HEK293 (cell line): ENCODE results near the gene CAND1.

ENCODE experiments used
- CTCF ChIA-PET: fragments of 350-600 bp; formaldehyde crosslinking; extraction: SDS; loops from one replicate; lab custom pipeline; 2021; ENCODE audit warnings: antibody characterized with exemption; lab: Yijun Ruan, JAX
- POLR2A ChIA-PET: fragments of 300-600 bp; formaldehyde crosslinking; extraction: SDS; loops from one replicate; lab custom pipeline; 2020; ENCODE audit warnings: antibody characterized with exemption, inconsistent platforms; lab: Yijun Ruan, JAX
- H3K27ac ChIP-seq: fragments of 200-500 bp; sonication (Bioruptor generic); 2 replicates; pipeline ENCODE4 v1.5.1; 2014; ENCODE audit warnings: low read depth, low read length, control low read depth, inconsistent platforms; ENCODE audit errors: extremely low read depth
- H3K36me3 ChIP-seq, 2 experiments: fragments of 200-500 bp in 1 of 2; sonication (Bioruptor generic) in 1 of 2; 1 replicate in 1 of 2; 2 replicates in 1 of 2; pipeline ENCODE4 v1.5.1; 2014 to 2017; ENCODE audit warnings: inconsistent platforms in 2 of 2, low read length in 2 of 2; ENCODE audit not compliant: control insufficient read depth in 2 of 2, insufficient read depth in 1 of 2
- H3K4me1 ChIP-seq: fragments of 200-500 bp; sonication (Bioruptor generic); 2 replicates; pipeline ENCODE4 v1.5.1; 2014; ENCODE audit warnings: mild to moderate bottlenecking, low read length, inconsistent platforms; ENCODE audit not compliant: control insufficient read depth, insufficient read depth
- H3K4me3 ChIP-seq: 2 replicates; pipeline ENCODE4 v1.5.1; 2011; ENCODE audit warnings: low read depth, mild to moderate bottlenecking, control low read depth, low read length, moderate library complexity
- H3K9me3 ChIP-seq: fragments of 200-500 bp; sonication (Bioruptor generic); 2 replicates; pipeline ENCODE4 v1.5.1; 2014; ENCODE audit warnings: low read depth, low read length, inconsistent platforms; ENCODE audit not compliant: control insufficient read depth, insufficient read depth
- EGR2 ChIP-seq: fragments of 450-650 bp; formaldehyde crosslinking; IDR thresholded peaks from 2 replicates; pipeline ENCODE4 v1.5.1; 2016; ENCODE audit warnings: low read depth, missing biosample characterization, missing genetic modification characterization
- GLI2 ChIP-seq: fragments of 450-650 bp; formaldehyde crosslinking; IDR thresholded peaks from 2 replicates; pipeline ENCODE4; 2017; ENCODE audit warnings: missing biosample characterization, missing genetic modification characterization, low read depth, borderline replicate concordance
- GLIS2 ChIP-seq: fragments of 450-650 bp; formaldehyde crosslinking; IDR thresholded peaks from 2 replicates; pipeline ENCODE4 v1.5.1; 2016; ENCODE audit warnings: missing biosample characterization, missing genetic modification characterization
- HOXD13 ChIP-seq: sonication (generic); formaldehyde crosslinking; IDR thresholded peaks from 2 replicates; pipeline ENCODE4 v1.8.0; 2022; ENCODE audit warnings: missing genetic modification reagents, borderline replicate concordance
- MYNN ChIP-seq: fragments of 450-650 bp; formaldehyde crosslinking; IDR thresholded peaks from 2 replicates; pipeline ENCODE4 v1.5.1; 2016; ENCODE audit warnings: missing biosample characterization, missing genetic modification characterization, borderline replicate concordance
- SP2 ChIP-seq: fragments of 450-650 bp; formaldehyde crosslinking; IDR thresholded peaks from 2 replicates; pipeline ENCODE4 v1.5.1; 2016; ENCODE audit warnings: missing biosample characterization, missing genetic modification characterization
- YY1 ChIP-seq: fragments of 450-650 bp; formaldehyde crosslinking; IDR thresholded peaks from 2 replicates; pipeline ENCODE4 v1.5.1; 2018; ENCODE audit warnings: missing biosample characterization, missing genetic modification characterization
- YY2 ChIP-seq: fragments of 450-650 bp; formaldehyde crosslinking; IDR thresholded peaks from 2 replicates; pipeline ENCODE4 v1.5.1; 2016; ENCODE audit warnings: missing biosample characterization, missing genetic modification characterization
- ZBTB20 ChIP-seq: fragments of 450-650 bp; formaldehyde crosslinking; IDR thresholded peaks from 2 replicates; pipeline ENCODE4 v1.5.1; 2016; ENCODE audit warnings: missing biosample characterization, missing genetic modification characterization
- ZBTB48 ChIP-seq: fragments of 450-650 bp; formaldehyde crosslinking; IDR thresholded peaks from 2 replicates; pipeline ENCODE4 v1.5.1; 2016; ENCODE audit warnings: missing biosample characterization, missing genetic modification characterization
- ZBTB7A ChIP-seq: fragments of 450-650 bp; formaldehyde crosslinking; IDR thresholded peaks from 2 replicates; pipeline ENCODE4 v1.5.1; 2016; ENCODE audit warnings: low read depth, missing biosample characterization, missing genetic modification characterization
- ZFP3 ChIP-seq: fragments of 450-650 bp; formaldehyde crosslinking; IDR thresholded peaks from 2 replicates; pipeline ENCODE4 v1.5.1; 2016; ENCODE audit warnings: low read depth, missing biosample characterization, missing genetic modification characterization
- ZNF16 ChIP-seq: fragments of 450-650 bp; formaldehyde crosslinking; IDR thresholded peaks from 2 replicates; pipeline ENCODE4 v1.5.1; 2016; ENCODE audit warnings: low read depth, missing biosample characterization, missing genetic modification characterization
- ZNF214 ChIP-seq: fragments of 450-650 bp; formaldehyde crosslinking; IDR thresholded peaks from 2 replicates; pipeline ENCODE4 v1.5.1; 2017; ENCODE audit warnings: missing biosample characterization, mild to moderate bottlenecking, missing genetic modification characterization, borderline replicate concordance
- ZNF248 ChIP-seq: fragments of 450-650 bp; formaldehyde crosslinking; IDR thresholded peaks from 2 replicates; pipeline ENCODE4 v1.5.1; 2017; ENCODE audit warnings: missing biosample characterization, missing genetic modification characterization
- ZNF266 ChIP-seq: fragments of 450-650 bp; formaldehyde crosslinking; IDR thresholded peaks from 2 replicates; pipeline ENCODE4 v1.5.1; 2016; ENCODE audit warnings: missing biosample characterization, missing genetic modification characterization, low read depth
- ZNF311 ChIP-seq: fragments of 450-650 bp; formaldehyde crosslinking; IDR thresholded peaks from 2 replicates; pipeline ENCODE4 v1.5.1; 2017; ENCODE audit warnings: missing biosample characterization, missing genetic modification characterization, borderline replicate concordance
- ZNF335 ChIP-seq: fragments of 450-650 bp; formaldehyde crosslinking; conservative IDR thresholded peaks from 2 replicates; pipeline ENCODE4 v1.5.1; 2016; ENCODE audit warnings: missing biosample characterization, missing genetic modification characterization
- ZNF423 ChIP-seq: fragments of 450-650 bp; formaldehyde crosslinking; IDR thresholded peaks from 2 replicates; pipeline ENCODE4 v1.5.1; 2016; ENCODE audit warnings: missing biosample characterization, missing genetic modification characterization
- ZNF473 ChIP-seq: fragments of 450-650 bp; formaldehyde crosslinking; IDR thresholded peaks from 2 replicates; pipeline ENCODE4 v1.5.1; 2017; ENCODE audit warnings: missing biosample characterization, missing genetic modification characterization
- ZNF560 ChIP-seq: fragments of 450-650 bp; formaldehyde crosslinking; IDR thresholded peaks from 2 replicates; pipeline ENCODE4 v1.5.1; 2017; ENCODE audit warnings: missing biosample characterization, missing genetic modification characterization, borderline replicate concordance
- ZNF561 ChIP-seq: fragments of 450-650 bp; IDR thresholded peaks from 2 replicates; pipeline ENCODE4 v1.5.1; 2018; ENCODE audit warnings: missing biosample characterization, missing genetic modification characterization, borderline replicate concordance
- ZNF658 ChIP-seq: fragments of 450-650 bp; formaldehyde crosslinking; IDR thresholded peaks from 2 replicates; pipeline ENCODE4; 2016; ENCODE audit warnings: missing biosample characterization, missing genetic modification characterization
- ZNF707 ChIP-seq: fragments of 450-650 bp; formaldehyde crosslinking; IDR thresholded peaks from 2 replicates; pipeline ENCODE4 v1.5.1; 2016; ENCODE audit warnings: missing biosample characterization, missing genetic modification characterization
- ZNF747 ChIP-seq: fragments of 450-650 bp; formaldehyde crosslinking; IDR thresholded peaks from 2 replicates; pipeline ENCODE4 v1.5.1; 2016; ENCODE audit warnings: missing biosample characterization, missing genetic modification characterization
- ZNF76 ChIP-seq: fragments of 450-650 bp; formaldehyde crosslinking; IDR thresholded peaks from 2 replicates; pipeline ENCODE4; 2016; ENCODE audit warnings: low read depth, missing biosample characterization, missing genetic modification characterization, borderline replicate concordance
- ZNF777 ChIP-seq: fragments of 450-650 bp; formaldehyde crosslinking; IDR thresholded peaks from 2 replicates; pipeline ENCODE4 v1.5.1; 2017; ENCODE audit warnings: missing biosample characterization, missing genetic modification characterization, borderline replicate concordance
- ZSCAN30 ChIP-seq: fragments of 450-650 bp; IDR thresholded peaks from 2 replicates; pipeline ENCODE4 v1.5.1; 2018; ENCODE audit warnings: missing biosample characterization, mild to moderate bottlenecking, missing genetic modification characterization, moderate library complexity
- ZXDB ChIP-seq: fragments of 450-650 bp; formaldehyde crosslinking; IDR thresholded peaks from 2 replicates; pipeline ENCODE4 v1.5.1; 2016; ENCODE audit warnings: missing biosample characterization, missing genetic modification characterization
- TF ChIP-seq, protein P1 (sequence below): fragments of 450-650 bp; formaldehyde crosslinking; IDR thresholded peaks from 2 replicates; pipeline ENCODE4 v1.5.1; 2016; ENCODE audit warnings: missing biosample characterization, missing genetic modification characterization
- TF ChIP-seq, protein P2 (sequence below): fragments of 450-650 bp; IDR thresholded peaks from 2 replicates; pipeline ENCODE4 v1.5.1; 2018; ENCODE audit warnings: missing biosample characterization, missing genetic modification characterization
- TF ChIP-seq, protein P3 (sequence below): fragments of 450-650 bp; formaldehyde crosslinking; IDR thresholded peaks from 2 replicates; pipeline ENCODE4 v1.5.1; 2016; ENCODE audit warnings: missing biosample characterization, missing genetic modification characterization
- TF ChIP-seq, protein P4 (sequence below): fragments of 450-650 bp; formaldehyde crosslinking; optimal IDR thresholded peaks from 2 replicates; pipeline ENCODE3; 2016; ENCODE audit warnings: missing biosample characterization, mild to moderate bottlenecking, missing genetic modification characterization

CAND1 gene

DNA sequence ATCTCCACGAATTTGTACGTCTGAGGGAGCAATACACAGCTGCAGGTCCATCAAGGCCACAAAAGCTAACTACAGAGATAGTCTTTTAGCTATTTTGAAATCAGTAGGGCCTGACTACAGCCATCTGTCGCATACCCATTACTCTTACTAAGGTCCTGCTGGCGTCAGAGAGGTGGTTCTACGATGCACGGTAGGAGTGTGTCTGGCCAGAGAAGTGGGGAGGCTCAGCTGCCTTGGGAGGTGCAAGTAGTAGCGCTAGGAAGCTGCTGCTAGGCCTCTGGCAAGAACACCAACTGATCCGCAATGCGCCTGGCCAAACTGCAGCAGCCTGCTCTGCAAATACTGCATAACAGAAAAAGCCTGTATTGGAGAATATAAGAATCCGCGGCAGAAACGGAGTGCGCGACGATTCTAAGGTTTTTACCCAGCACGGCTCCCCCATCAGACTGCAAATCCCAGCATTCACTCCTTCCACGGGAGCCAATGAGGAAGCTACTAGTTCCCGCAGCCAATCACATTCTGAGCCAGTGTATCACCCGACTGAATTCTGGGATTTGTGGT is 743 bp upstream of the CAND1 start (continued):
- TF ChIP-seq ZNF747 (no peak), ZNF335 (tag by site-specific recombination) (peak; percentile 84), ZNF16 (tag by site-specific recombination) (no peak), ZSCAN30 (no peak; the same call in 1 of the 2 replicates), GLIS2 (tag by site-specific recombination) (no peak), ZNF561 (tag by site-specific recombination) (no peak), ZNF473 (tag by site-specific recombination) (no peak), MYNN (no peak), ZNF658 (tag by site-specific recombination) (no peak), ZNF777 (tag by site-specific recombination) (no peak), ZNF423 (tag by site-specific recombination) (no peak), ZNF266 (tag by site-specific recombination) (no peak), ZBTB48 (tag by site-specific recombination) (no peak), ZBTB7A (no peak), ZFP3 (tag by site-specific recombination) (peak; percentile 72), EGR2 (tag by site-specific recombination) (no peak), ZNF76 (tag by site-specific recombination) (peak; percentile 98), ZXDB (tag by site-specific recombination) (no peak), ZNF214 (no peak), HOXD13 (CRISPR knock-in tag) (no peak), ZNF560 (tag by site-specific recombination) (no peak), ZNF248 (no peak), GLI2 (tag by site-specific recombination) (no peak), ZNF707 (tag by site-specific recombination) (no peak)
- TF ChIP-seq, protein P1, sequence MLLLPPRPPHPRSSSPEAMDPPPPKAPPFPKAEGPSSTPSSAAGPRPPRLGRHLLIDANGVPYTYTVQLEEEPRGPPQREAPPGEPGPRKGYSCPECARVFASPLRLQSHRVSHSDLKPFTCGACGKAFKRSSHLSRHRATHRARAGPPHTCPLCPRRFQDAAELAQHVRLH (tag by site-specific recombination), result no peak
- TF ChIP-seq, protein P2, sequence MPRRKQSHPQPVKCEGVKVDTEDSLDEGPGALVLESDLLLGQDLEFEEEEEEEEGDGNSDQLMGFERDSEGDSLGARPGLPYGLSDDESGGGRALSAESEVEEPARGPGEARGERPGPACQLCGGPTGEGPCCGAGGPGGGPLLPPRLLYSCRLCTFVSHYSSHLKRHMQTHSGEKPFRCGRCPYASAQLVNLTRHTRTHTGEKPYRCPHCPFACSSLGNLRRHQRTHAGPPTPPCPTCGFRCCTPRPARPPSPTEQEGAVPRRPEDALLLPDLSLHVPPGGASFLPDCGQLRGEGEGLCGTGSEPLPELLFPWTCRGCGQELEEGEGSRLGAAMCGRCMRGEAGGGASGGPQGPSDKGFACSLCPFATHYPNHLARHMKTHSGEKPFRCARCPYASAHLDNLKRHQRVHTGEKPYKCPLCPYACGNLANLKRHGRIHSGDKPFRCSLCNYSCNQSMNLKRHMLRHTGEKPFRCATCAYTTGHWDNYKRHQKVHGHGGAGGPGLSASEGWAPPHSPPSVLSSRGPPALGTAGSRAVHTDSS (tag by site-specific recombination), result no peak

DNA sequence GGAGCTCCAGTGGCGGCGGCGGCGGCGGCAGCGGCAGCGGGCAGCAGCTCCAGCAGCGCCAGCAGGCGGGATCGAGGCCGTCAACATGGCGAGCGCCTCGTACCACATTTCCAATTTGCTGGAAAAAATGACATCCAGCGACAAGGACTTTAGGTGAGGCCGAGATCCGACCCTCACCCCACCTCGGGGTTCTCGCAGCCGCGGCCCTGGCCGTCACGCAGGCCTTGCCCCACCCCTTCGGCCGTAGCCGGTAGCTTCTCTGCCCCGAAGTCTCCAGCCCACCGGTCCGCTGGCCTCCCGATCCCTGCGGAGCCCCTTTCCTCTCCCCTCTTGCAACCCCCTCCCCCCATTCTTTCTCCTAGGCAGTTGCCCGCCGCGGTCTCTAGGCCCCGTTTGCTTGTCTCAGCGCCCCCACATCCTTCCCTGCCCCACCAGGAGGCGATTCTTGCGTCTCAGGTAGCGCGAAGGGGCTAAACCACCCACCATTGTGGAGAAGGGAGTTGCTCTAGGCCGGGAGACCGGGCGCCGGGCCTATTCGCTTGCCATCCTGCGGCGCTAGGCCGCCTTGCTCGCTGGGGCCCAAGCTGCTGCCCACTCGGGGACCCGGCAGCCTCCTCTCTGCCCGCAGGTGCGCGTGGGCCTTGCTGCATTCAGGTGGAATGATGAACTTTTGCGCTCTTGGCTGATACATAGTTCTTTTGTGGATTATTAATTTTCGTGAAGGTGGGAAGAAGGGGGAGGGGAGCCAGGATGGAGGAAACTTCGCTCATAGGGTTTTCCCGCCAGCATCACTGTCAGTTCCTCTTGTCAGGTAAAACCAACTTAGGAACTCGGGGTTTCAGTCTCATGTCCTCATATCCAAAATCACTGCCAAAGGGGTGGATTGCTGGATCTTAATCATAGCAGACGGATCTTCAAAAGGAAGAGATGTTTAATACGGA is 745 bp downstream of the CAND1 start:
- no peaks in the 10 kb centered on the region for H3K9me3 ChIP-seq
- peak overlapping the region; percentile 90 for H3K4me3 ChIP-seq
- peaks cover 0 to 5% of the 10 kb centered on the region in 2 experiments; a peak in 2 of 3 replicates for H3K36me3 ChIP-seq
- H3K27ac ChIP-seq, result peak overlapping the region; percentile 97
- peaks cover 20% of the 10 kb centered on the region; the same call in 1 of the 2 replicates for H3K4me1 ChIP-seq
- POLR2A ChIA-PET, result interaction anchor here (0.8 to 1.8 kb wide), 17 partner anchors 8 to 1139 kb away, joined by 3 to 20 read pairs (median 4); partner anchors contain the start of genes HELB and LLPH
- CTCF ChIA-PET, result interaction anchor here (0.6 to 0.7 kb wide), 4 partner anchors 138 to 348 kb away, joined by 3 read pairs; no protein-coding TSS in a partner anchor
- TF ChIP-seq, protein P3, sequence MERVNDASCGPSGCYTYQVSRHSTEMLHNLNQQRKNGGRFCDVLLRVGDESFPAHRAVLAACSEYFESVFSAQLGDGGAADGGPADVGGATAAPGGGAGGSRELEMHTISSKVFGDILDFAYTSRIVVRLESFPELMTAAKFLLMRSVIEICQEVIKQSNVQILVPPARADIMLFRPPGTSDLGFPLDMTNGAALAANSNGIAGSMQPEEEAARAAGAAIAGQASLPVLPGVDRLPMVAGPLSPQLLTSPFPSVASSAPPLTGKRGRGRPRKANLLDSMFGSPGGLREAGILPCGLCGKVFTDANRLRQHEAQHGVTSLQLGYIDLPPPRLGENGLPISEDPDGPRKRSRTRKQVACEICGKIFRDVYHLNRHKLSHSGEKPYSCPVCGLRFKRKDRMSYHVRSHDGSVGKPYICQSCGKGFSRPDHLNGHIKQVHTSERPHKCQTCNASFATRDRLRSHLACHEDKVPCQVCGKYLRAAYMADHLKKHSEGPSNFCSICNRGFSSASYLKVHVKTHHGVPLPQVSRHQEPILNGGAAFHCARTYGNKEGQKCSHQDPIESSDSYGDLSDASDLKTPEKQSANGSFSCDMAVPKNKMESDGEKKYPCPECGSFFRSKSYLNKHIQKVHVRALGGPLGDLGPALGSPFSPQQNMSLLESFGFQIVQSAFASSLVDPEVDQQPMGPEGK (tag by site-specific recombination), result peak; percentile 11
- TF ChIP-seq ZNF311 (tag by site-specific recombination), result no peak
- TF ChIP-seq SP2, result 0 out of 2 replicates have a peak, but pooled peaks have one; percentile 16
- 0 out of 2 replicates have a peak, but pooled peaks have one; percentile 60 for TF ChIP-seq ZNF777 (tag by site-specific recombination)
- TF ChIP-seq ZBTB20 (tag by site-specific recombination), result 0 out of 2 replicates have a peak, but pooled peaks have one; percentile 47
- TF ChIP-seq, protein P4, sequence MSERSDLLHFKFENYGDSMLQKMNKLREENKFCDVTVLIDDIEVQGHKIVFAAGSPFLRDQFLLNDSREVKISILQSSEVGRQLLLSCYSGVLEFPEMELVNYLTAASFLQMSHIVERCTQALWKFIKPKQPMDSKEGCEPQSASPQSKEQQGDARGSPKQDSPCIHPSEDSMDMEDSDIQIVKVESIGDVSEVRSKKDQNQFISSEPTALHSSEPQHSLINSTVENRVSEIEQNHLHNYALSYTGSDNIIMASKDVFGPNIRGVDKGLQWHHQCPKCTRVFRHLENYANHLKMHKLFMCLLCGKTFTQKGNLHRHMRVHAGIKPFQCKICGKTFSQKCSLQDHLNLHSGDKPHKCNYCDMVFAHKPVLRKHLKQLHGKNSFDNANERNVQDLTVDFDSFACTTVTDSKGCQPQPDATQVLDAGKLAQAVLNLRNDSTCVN (tag by site-specific recombination), result peak; percentile 70
- peak; percentile 72 for TF ChIP-seq YY1 (tag by site-specific recombination)
- TF ChIP-seq ZXDB (tag by site-specific recombination), result peak; percentile 27; the same call in 1 of the 2 replicates
- peak; percentile 58; the same call in 1 of the 2 replicates for TF ChIP-seq YY2 (tag by site-specific recombination)
